GM18907 (cell line): Measurements from ENCODE around the gene STEAP1B.
"Not testable (repeated sequence)": the region's sequence is repeated elsewhere in the genome, so short reads cannot be mapped to it uniquely, and the experiment has no call there.

Experiments used
- ATAC-seq: cut with Tn5 transposase; IDR thresholded peaks from one replicate; pipeline ENCODE4 v1.9.1; 2021; ENCODE audit warnings: mild to moderate bottlenecking, moderate library complexity; ENCODE audit not compliant: unreplicated experiment

STEAP1B gene

DNA sequence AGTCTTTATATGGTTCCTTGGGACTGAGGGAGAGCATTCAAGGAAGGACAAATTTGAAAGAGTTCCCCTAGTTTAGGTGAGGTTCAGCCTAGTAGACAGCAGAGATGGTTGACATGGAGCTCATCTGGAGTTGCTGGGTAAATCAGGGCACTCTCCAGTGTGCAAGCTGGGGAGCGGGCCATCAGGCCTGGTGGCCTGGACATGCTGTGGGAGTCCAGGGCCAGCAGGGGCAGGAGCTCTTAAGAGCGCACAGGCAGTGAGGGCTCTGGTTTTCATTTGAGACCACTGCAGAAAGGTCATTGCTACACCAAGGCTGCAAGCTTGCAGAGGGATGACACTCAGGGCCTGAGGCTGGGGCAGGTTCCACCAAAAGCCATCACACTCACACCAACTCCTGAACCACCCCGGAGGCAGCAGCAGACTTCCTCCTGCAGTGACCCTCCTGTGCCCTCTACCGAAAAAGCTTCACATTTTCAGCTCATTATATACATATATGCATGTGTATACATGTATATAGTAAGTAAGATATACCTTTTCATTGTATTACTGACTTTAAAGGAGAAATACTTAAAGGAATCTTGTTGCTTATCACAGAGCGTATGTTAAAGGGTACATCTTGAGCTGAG is 39.5 kb downstream of the STEAP1B start:
- no peak for ATAC-seq

GRCh38 chr7:22457471-22457870 is 42.5 kb downstream of the STEAP1B start:
- no peak for ATAC-seq

DNA sequence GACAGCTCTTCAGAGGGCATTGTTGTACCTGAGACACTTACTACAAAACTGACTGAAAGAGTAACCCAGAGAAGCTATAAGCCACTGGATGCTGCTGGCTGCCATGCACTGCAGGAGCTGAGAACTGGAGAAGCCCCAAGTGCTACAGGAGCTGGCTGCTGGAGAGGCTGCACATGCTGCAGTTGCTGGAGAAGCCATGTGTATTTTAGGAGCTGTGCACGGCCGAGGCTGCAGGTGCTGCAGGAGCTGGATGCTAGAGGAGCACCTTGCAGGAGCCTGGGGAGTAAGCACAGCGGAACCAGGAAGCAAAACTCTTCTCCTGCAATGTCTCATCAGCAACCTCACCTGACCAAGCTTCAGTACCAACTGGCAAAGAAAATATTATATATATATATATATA is 45.5 kb downstream of the STEAP1B start:
- ATAC-seq, result no peak

DNA sequence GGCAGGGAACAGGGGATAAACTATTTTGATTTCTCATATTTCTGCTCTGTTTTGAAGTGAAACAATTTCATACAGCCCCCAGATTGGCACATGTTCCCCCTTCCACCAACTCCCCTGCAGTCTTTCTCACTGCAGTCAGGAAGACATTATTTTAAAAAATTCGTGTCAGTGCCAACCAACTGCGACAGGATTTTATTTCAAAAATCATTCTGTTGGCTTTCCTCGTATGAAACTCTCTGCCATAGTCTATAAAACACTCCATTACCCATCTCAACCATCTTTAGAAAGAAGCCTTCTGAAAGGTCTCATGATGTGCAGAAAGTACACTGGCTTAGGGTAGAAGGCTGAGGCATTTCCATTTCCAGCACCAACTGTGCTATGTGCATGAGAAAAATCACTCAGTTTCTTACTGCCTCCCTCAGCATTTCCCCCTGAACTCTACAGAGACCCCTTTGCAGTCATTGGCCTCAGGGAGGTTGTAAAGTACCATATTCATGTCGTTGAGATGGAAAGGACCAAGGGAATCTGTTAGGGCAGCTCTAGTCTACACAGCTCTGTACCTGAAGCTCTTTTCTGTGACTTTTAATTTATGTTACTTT is 46.9 kb downstream of the STEAP1B start:
- no peak for ATAC-seq

DNA sequence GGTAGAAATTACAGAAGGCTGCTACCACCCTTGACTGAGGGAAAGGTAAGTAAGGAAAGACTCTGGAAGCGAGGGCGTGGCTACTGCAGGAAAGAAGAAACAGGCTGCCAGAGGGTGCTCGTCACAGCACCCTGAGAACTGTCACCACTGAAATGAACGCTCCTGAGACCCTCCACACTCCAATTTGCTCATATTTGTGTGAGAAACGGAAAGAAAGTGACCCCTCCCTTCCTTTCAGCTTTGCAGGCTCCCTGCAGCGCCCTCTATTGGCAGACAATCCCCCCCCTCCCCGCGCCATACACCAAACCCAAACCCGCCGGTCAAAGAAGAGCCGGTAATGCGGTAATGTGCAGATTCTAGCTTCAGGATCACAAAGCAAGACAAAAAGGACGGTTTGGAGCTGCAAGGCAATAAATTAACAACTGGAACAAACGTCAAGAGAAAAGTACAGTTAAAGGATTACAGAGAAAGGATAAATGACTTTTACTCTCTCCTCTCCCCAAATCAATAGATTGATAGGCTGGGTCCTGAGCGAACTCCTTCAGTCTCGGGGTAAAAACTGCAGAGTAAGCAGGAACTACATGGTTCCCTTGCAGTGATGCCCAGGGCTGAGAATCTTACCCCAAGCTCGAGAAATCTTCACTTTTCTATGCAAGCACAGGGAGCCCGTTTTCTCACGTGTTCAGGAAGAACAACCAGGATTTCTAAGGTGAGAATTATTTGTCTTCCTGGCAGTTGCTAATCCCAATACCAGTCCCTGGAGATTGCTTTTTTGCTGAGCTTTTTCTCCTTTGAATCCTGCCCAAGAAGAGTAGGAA is 47.6 kb downstream of the STEAP1B start:
- ATAC-seq, result no peak

- ATAC-seq, result not testable (repeated sequence)
Measured at GRCh38 chr7:22450013-22450412, 50.0 kb downstream of the STEAP1B start.

- peak; percentile 77 for ATAC-seq
Measured at GRCh38 chr7:22447762-22448161, 52.2 kb downstream of the STEAP1B start.

- no peak for ATAC-seq
Measured at GRCh38 chr7:22447008-22447407, 53.0 kb downstream of the STEAP1B start.

DNA sequence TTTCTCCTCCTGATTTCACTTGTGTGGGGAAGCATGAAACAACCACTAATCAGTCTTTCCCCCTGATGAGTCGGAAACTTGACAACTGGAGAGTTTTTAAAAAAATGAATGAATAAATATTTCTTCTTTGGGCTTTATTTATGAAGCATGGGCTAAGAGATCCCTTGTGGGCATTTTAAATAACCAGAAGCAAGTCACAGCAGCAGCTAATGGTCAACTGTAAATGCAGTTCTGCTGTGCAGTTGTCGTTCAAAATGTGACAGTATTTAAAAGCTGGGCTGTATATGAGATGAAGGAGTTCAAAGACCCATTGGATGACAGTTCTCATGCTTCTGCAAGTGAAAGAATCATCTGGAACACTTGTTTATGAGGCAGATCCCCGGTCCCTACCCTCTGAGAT is 54.1 kb downstream of the STEAP1B start:
- no peak for ATAC-seq

GRCh38 chr7:22445140-22445743 is 54.7 kb downstream of the STEAP1B start:
- peak; percentile 49 for ATAC-seq

DNA sequence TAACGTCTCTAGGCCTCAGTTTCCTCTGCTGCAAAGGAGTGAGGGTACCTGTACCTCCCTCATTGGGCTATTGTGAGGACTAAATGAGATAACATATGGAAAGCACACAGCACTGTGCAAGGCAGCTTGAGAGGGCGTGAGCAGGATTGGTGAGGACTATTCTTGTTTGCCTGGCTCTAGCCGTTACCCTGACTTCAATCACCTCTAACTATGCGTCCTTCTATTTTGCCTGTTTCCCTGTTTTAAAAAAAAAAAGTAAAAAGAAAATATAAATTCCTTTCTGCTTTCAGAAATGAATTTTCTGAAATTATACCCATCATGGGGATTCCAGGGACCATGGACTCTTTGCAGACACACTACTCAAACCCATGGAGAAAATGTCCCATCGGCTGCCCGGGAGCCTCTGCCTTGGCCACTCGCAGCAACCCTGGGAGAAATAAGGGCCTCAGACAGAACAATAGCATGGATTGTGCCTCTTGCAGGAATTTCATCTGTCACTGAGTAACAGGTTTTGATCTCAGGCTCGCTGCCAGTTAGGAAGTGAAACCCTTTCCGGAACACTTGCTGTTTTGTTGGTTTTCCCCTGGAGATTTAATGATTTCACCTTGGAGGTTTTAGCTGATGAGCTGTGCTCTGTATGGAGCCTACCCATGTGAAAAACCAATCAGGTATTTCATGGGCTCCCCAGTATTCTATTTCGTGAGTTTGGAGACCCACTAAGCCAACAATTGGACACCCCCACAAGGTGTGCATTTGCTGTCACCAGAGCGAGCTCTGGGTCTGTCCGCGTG is 55.6 kb downstream of the STEAP1B start:
- peak; percentile 26 for ATAC-seq

GRCh38 chr7:22443370-22444180 is 56.4 kb downstream of the STEAP1B start:
- no peak for ATAC-seq

GRCh38 chr7:22442882-22443369 is 57.1 kb downstream of the STEAP1B start:
- no peak for ATAC-seq

DNA sequence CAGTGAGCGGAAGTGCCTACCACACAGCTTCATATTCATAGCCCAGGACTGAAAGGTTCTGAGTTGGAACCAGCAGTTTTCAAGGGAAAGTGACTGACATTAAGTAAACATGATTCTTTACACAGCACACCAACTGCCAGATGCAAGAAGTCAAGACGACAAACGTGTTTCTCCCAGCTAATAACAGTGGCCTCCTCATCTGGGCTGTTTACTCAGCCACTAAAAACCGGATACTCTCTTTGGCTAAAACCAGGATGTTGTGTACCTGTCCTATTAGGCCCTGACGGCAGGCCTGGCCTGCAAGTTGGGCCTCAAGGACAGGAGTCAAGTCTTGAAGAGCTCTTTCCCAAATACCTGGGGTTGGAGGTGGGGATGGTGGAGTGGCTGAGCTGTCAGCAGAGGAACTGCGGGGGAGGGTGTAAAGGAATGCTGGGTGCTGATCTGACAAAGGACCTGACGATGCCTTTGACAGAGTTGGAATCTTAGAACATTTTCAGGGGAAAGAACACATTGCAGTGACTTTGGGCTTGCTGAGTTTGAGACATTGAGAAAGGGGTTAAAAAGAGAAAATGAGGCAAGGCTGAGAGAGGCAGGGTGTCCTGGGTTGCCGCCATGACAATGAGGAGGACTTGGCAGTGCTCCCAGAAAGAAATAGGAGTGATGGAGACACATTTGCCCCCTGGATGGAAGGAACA is 57.7 kb downstream of the STEAP1B start:
- ATAC-seq, result no peak

- ATAC-seq, result no peak
Measured at GRCh38 chr7:22441157-22441556, 58.8 kb downstream of the STEAP1B start.

GRCh38 chr7:22438994-22439393 is 61.0 kb downstream of the STEAP1B start:
- peak; percentile 45 for ATAC-seq

DNA sequence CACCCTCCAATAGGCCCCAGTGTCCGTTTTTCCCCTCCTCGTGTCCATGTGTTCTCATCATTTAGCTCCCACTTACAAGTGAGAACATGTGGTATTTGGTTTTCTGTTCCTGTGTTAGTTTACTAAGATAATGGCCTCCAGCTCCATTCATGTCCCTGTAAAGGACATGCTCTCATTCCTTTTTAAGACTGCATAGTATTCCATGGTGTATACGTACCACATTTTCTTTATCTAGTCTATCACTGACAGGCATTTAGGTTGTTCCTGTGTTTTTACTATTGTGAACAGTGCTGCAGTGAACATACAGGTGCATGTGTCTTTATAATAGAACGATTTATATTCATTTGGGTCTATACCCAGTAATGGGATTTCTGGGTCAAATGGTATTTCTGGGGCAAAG is 63.4 kb downstream of the STEAP1B start:
- ATAC-seq, result not testable (repeated sequence)

- peak; percentile 12 for ATAC-seq
Measured at GRCh38 chr7:22435720-22436119, 64.3 kb downstream of the STEAP1B start.

- ATAC-seq, result peak; percentile 80
Measured at GRCh38 chr7:22435105-22435504, 64.9 kb downstream of the STEAP1B start.
